DMS153 treated with DMSO at 0.1 percent for 48 hours (cell line): Measurements from ENCODE around the gene CDC37.

Experiments
- DNase-seq: peaks from one replicate; lab custom pipeline; 2025; ENCODE audit not compliant: unreplicated experiment; lab: John Stamatoyannopoulos, UW

Gene CDC37

GRCh38 chr19:10403137-10404021 lies at the start of gene CDC37:
Gene CDC37, minus strand, starts transcription at chr19:10403542. Its CDS starts 63 bp downstream, at chr19:10403479.
- peak; percentile 65 for DNase-seq

GRCh38 chr19:10450853-10451609 lies 47.7 kb upstream of the CDC37 start:
- DNase-seq = peak; percentile 31

- no peak for DNase-seq
These were observed 47.0 kb upstream of the CDC37 start for GRCh38 chr19:10450191-10450852.

- no peak for DNase-seq
These were observed 45.7 kb upstream of the CDC37 start for GRCh38 chr19:10449037-10449436.

GRCh38 chr19:10442698-10443097 lies 39.4 kb upstream of the CDC37 start:
- no peak for DNase-seq

- no peak for DNase-seq
These were observed 36.2 kb upstream of the CDC37 start for GRCh38 chr19:10439588-10439987.

- no peak for DNase-seq
These were observed 29.8 kb upstream of the CDC37 start for GRCh38 chr19:10433131-10433536.

GRCh38 chr19:10432736-10433130 lies 29.4 kb upstream of the CDC37 start:
- DNase-seq = no peak

GRCh38 chr19:10431943-10432735 lies 28.8 kb upstream of the CDC37 start:
- DNase-seq = no peak

- no peak for DNase-seq
These were observed 28.1 kb upstream of the CDC37 start for GRCh38 chr19:10431254-10431942.

- no peak for DNase-seq
These were observed 27.3 kb upstream of the CDC37 start for GRCh38 chr19:10430505-10431253.

GRCh38 chr19:10428996-10429381 lies 25.6 kb upstream of the CDC37 start:
- DNase-seq = no peak

- DNase-seq = no peak
These were observed 23.8 kb upstream of the CDC37 start for GRCh38 chr19:10427169-10427568.

- peak; percentile 21 for DNase-seq
These were observed 20.8 kb upstream of the CDC37 start for GRCh38 chr19:10424011-10424637.

- no peak for DNase-seq
These were observed 19.5 kb upstream of the CDC37 start for GRCh38 chr19:10422846-10423245.

GRCh38 chr19:10422046-10422461 lies 18.7 kb upstream of the CDC37 start:
- no peak for DNase-seq

- no peak for DNase-seq
These were observed 18.1 kb upstream of the CDC37 start for GRCh38 chr19:10421240-10422045.
